Loucy (cell line): ENCODE results near the gene CGB3.
"Not testable (repeated sequence)": the region's sequence is repeated elsewhere in the genome, so short reads cannot be mapped to it uniquely, and the experiment has no call there.

Source experiments
- H2AFZ ChIP-seq: fragments of 200-600 bp; sonication (generic); 2 replicates; pipeline ENCODE4 v1.6.0; 2016; ENCODE audit warnings: antibody characterized with exemption, mild to moderate bottlenecking, low read length, moderate library complexity
- H3F3A ChIP-seq: fragments of 200-600 bp; 2 replicates; pipeline ENCODE4 v1.6.0; 2016; ENCODE audit warnings: antibody characterized with exemption, low read depth, mild to moderate bottlenecking
- H3K27me3 ChIP-seq: fragments of 200-600 bp; sonication (generic); 2 replicates; pipeline ENCODE4 v1.6.1; 2014; ENCODE audit warnings: low read length, mild to moderate bottlenecking; ENCODE audit not compliant: insufficient read depth, poor library complexity, severe bottlenecking
- H3K36me3 ChIP-seq: fragments of 200-600 bp; sonication (generic); 2 replicates; pipeline ENCODE4 v1.6.1; 2016; ENCODE audit warnings: low read length; ENCODE audit not compliant: insufficient read depth
- H3K4me1 ChIP-seq: fragments of 200-600 bp; sonication (generic); 2 replicates; pipeline ENCODE4 v1.5.1; 2014; ENCODE audit warnings: low read length, mild to moderate bottlenecking; ENCODE audit not compliant: insufficient read depth, poor library complexity, severe bottlenecking
- H3K4me2 ChIP-seq: fragments of 200-600 bp; sonication (generic); 2 replicates; pipeline ENCODE4 v1.6.0; 2014; ENCODE audit warnings: antibody characterized with exemption, low read length, low read depth, mild to moderate bottlenecking; ENCODE audit not compliant: poor library complexity, severe bottlenecking
- H3K4me3 ChIP-seq: fragments of 200-600 bp; sonication (generic); 2 replicates; pipeline ENCODE4 v1.5.1; 2014; ENCODE audit warnings: low read length, mild to moderate bottlenecking, mixed read lengths; ENCODE audit not compliant: poor library complexity, severe bottlenecking
- H3K79me2 ChIP-seq: fragments of 200-600 bp; sonication (generic); 2 replicates; pipeline ENCODE4 v1.6.1; 2014; ENCODE audit warnings: low read length; ENCODE audit not compliant: insufficient read depth
- H3K9ac ChIP-seq: fragments of 200-600 bp; sonication (generic); 2 replicates; pipeline ENCODE4 v1.6.0; 2014; ENCODE audit warnings: mild to moderate bottlenecking, low read depth, low read length, moderate library complexity; ENCODE audit not compliant: poor library complexity, severe bottlenecking
- H3K9me2 ChIP-seq: fragments of 200-600 bp; sonication (generic); replicated peaks from 2 replicates; pipeline ENCODE4 v1.6.1; 2016; ENCODE audit warnings: low read depth, low read length, mixed read lengths
- H3K9me3 ChIP-seq: fragments of 200-600 bp; sonication (generic); 2 replicates; pipeline ENCODE4 v1.6.1; 2014; ENCODE audit warnings: mild to moderate bottlenecking, antibody characterized with exemption, low read length, low read depth; ENCODE audit not compliant: insufficient read depth
- H4K20me1 ChIP-seq: fragments of 200-600 bp; sonication (generic); 2 replicates; pipeline ENCODE4 v1.6.0; 2014; ENCODE audit warnings: antibody characterized with exemption, low read length, mild to moderate bottlenecking; ENCODE audit not compliant: insufficient read depth, poor library complexity, severe bottlenecking
- EZH2phosphoT487 ChIP-seq: fragments of 200-600 bp; IDR thresholded peaks from 2 replicates; pipeline ENCODE4 v1.6.1; 2018; ENCODE audit warnings: antibody characterized with exemption, mild to moderate bottlenecking, moderate library complexity, borderline replicate concordance
- TF ChIP-seq, protein P1 (sequence below): fragments of 200-600 bp; sonication (generic); conservative IDR thresholded peaks from 2 replicates; pipeline ENCODE4 v1.5.1; 2014; ENCODE audit warnings: mild to moderate bottlenecking, antibody characterized with exemption, low read length

CGB3 gene

DNA sequence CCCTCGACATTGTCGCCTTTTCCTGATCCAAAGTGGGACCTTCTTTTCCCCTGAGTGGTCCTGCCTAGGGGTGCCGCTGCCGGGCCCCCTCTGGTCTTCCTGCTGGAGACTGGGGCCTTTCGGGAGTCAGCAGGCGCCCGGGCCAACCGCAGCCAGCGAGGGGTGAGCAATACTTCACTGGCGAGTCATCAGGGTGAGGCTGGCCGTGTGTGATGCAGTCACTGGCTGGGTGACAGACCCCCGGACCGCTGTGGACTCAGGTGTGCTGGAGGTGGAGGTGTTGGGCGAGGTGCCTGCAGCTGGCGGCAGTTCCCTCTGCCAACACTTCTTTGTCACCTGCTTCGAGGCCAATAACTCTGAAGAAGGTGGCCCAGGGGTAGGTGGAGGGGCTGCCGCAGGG lies 18.0 kb upstream of the CGB3 start:
- H3K4me1 ChIP-seq: no peaks in the 10 kb centered on the region
- H3K4me2 ChIP-seq: no peak overlapping the region
- H3K36me3 ChIP-seq: no peaks in the 10 kb centered on the region
- no peak for TF ChIP-seq EZH2phosphoT487
- TF ChIP-seq, protein P1, sequence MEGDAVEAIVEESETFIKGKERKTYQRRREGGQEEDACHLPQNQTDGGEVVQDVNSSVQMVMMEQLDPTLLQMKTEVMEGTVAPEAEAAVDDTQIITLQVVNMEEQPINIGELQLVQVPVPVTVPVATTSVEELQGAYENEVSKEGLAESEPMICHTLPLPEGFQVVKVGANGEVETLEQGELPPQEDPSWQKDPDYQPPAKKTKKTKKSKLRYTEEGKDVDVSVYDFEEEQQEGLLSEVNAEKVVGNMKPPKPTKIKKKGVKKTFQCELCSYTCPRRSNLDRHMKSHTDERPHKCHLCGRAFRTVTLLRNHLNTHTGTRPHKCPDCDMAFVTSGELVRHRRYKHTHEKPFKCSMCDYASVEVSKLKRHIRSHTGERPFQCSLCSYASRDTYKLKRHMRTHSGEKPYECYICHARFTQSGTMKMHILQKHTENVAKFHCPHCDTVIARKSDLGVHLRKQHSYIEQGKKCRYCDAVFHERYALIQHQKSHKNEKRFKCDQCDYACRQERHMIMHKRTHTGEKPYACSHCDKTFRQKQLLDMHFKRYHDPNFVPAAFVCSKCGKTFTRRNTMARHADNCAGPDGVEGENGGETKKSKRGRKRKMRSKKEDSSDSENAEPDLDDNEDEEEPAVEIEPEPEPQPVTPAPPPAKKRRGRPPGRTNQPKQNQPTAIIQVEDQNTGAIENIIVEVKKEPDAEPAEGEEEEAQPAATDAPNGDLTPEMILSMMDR: no peak
- no peaks in the 10 kb centered on the region for H3F3A ChIP-seq
- no peak overlapping the region for H3K4me3 ChIP-seq
- no peaks in the 10 kb centered on the region for H4K20me1 ChIP-seq
- no peak overlapping the region for H3K9ac ChIP-seq
- H2AFZ ChIP-seq: no peak overlapping the region
- H3K9me3 ChIP-seq: no peaks in the 10 kb centered on the region
- H3K27me3 ChIP-seq: no peaks in the 10 kb centered on the region
- no peaks in the 10 kb centered on the region for H3K9me2 ChIP-seq
- H3K79me2 ChIP-seq: no peaks in the 10 kb centered on the region

DNA sequence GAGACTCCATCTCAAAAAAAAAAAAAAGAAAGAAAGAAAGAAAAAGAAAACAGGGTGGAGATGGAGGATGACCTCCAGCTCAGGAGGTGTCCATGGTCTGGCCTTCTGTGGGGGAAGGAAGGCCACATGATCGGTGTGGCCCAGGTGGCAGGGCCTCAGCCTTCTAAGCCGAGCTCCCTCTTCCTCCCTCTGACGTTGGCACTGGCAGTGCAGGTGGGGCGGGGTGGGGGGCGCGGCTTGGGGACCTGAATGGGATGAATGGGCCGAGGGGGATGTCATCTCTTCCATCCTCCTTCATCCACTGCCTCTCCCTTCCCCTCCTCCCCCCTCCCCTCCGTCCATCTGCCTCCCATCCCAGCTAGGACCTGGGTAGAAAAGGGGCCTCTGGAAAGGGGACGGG lies 15.6 kb upstream of the CGB3 start:
- H3K9me2 ChIP-seq, H3K27me3 ChIP-seq, H3K36me3 ChIP-seq, H4K20me1 ChIP-seq, H3K4me2 ChIP-seq, H2AFZ ChIP-seq, H3K79me2 ChIP-seq, H3K4me1 ChIP-seq, H3K4me3 ChIP-seq, H3F3A ChIP-seq, H3K9me3 ChIP-seq, H3K9ac ChIP-seq: not testable (repeated sequence)

DNA sequence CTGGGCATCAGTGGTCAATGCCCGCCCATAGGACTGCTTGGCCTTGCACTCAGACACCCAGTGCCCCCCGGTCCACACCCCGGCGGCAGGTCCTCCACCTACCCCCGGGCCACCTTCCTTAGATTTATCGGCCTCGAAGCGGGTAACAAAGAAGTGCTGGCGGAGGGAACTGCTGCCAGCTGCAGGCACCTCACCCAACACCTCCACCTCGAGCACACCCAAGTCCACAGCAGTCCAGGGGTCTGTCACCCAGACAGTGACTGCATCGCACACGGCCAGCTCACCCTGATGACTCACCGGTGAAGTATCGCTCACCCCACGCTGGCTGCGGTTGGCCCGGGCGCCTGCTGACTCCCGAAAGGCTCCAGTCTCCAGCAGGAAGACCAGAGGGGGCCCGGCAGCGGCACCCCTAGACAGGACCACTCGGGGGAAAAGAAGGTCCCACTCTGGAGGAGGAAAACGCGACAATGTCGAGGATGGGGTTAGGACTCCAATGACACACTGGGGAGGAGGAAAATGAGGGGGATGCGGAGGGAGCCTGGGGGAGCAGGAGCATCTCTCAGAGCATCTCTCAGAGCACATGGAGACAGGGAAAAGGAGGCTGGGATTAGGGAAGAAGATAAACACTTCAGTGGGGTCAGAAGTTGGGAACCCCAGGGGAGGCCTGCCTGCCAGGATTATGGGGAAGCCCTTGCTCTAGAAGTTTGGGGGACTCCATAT lies 14.6 kb upstream of the CGB3 start:
- H3K9ac ChIP-seq, H2AFZ ChIP-seq: not testable (repeated sequence)

DNA sequence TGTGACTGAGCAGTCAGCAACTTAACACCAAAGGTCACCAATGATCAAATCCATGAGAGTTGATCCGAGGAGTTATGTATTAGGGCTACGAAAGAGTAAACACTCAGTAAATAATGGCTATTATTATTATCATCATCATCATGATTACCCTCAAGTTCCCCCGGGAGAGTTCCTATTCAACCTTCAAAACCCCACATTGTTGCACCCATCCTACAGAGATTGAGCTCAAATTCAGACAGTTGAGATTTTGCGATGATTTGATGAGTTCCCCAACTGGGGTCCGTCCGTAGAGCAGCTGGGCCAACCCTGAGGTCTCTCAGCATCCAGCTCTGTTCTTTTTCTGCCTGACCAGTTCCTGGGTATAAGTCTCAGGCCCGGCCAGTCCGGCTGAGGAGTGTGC lies 14.0 kb upstream of the CGB3 start:
- not testable (repeated sequence) for H3K9me3 ChIP-seq, H3K4me2 ChIP-seq, H3K4me3 ChIP-seq, H3K27me3 ChIP-seq, H3K79me2 ChIP-seq, H3K4me1 ChIP-seq, H4K20me1 ChIP-seq, H2AFZ ChIP-seq, H3F3A ChIP-seq, H3K9me2 ChIP-seq, H3K9ac ChIP-seq, H3K36me3 ChIP-seq

More for the DNA sequence above, 14.6 kb upstream of the CGB3 start:
- H4K20me1 ChIP-seq, H3K9me2 ChIP-seq, H3K27me3 ChIP-seq, H3K79me2 ChIP-seq, H3F3A ChIP-seq, H3K4me3 ChIP-seq, H3K36me3 ChIP-seq, H3K9me3 ChIP-seq, H3K4me1 ChIP-seq, H3K4me2 ChIP-seq: not testable (repeated sequence)

DNA sequence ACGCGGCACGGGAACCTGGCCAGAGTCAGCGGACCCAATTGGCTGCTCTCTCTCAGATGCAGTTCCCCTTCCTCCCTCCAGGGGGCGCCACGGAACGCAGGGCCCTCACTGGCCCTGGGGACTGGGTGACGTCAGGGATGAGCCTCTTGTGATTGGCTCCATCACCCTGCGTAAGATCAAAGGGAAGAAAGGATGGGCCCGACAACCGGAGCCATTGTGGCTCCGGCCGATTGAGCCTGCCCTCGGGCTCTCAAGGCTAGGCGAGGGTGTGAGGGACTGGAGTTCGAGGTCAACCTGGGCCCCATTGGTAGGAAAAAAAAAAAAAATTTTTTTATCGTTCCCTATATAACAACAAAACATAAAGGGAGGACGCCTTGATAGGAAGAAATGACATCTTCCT lies 12.7 kb upstream of the CGB3 start, which contains the start of gene CGB1:
TSS of gene CGB1 (minus strand) at position 81 of the 400 bp plus-strand sequence. CDS start 184 bp downstream, outside the sequence.
- not testable (repeated sequence) for H3K4me1 ChIP-seq, H3F3A ChIP-seq, H3K9me3 ChIP-seq, H3K36me3 ChIP-seq, H3K27me3 ChIP-seq, H3K79me2 ChIP-seq, H3K4me3 ChIP-seq, H4K20me1 ChIP-seq, H3K9me2 ChIP-seq, H2AFZ ChIP-seq, H3K4me2 ChIP-seq, H3K9ac ChIP-seq
- TF ChIP-seq, protein P1: peak; percentile 70
